ENCODE results near the gene PLS1. TPM values are rescaled to one million over a fixed set of nuclear protein-coding genes. Genes with fewer than 3 reads are reported as not detected.
"Not testable (repeated sequence)": the region's sequence is repeated elsewhere in the genome, so short reads cannot be mapped to it uniquely, and the experiment has no call there.

PLS1 gene
- total and polyA plus RNA-seq, 11 donors, result 0.80 to 3.7 (median 1.7) TPM

DNA sequence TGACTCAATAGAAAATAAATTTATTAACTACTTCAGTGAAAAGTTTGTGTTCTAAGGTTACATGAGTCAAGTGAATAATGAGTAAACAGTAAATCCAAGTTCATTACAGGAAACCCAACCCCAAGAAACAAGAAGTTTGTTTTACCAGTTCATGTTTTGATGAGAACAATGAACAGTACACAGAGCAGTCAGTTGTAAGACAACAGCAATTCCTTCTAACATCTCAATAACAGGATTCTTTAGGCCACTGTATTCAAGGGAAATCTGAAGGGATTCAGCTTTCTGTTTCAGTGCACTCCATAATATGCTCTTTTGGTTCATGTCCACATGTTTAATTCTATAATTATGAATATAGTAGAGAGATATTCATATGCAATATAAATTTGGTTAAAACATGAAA lies 36.1 kb upstream of the PLS1 start:
- no peaks in the 10 kb centered on the region for H3K4me1 ChIP-seq
- no peaks in the 10 kb centered on the region for H3K27me3 ChIP-seq
- H3K9me3 ChIP-seq, result no peaks in the 10 kb centered on the region
- no peak overlapping the region for H3K27ac ChIP-seq
- no peak for ATAC-seq
- TF ChIP-seq, protein P1, sequence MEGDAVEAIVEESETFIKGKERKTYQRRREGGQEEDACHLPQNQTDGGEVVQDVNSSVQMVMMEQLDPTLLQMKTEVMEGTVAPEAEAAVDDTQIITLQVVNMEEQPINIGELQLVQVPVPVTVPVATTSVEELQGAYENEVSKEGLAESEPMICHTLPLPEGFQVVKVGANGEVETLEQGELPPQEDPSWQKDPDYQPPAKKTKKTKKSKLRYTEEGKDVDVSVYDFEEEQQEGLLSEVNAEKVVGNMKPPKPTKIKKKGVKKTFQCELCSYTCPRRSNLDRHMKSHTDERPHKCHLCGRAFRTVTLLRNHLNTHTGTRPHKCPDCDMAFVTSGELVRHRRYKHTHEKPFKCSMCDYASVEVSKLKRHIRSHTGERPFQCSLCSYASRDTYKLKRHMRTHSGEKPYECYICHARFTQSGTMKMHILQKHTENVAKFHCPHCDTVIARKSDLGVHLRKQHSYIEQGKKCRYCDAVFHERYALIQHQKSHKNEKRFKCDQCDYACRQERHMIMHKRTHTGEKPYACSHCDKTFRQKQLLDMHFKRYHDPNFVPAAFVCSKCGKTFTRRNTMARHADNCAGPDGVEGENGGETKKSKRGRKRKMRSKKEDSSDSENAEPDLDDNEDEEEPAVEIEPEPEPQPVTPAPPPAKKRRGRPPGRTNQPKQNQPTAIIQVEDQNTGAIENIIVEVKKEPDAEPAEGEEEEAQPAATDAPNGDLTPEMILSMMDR (IDR thresholded peaks at IDR 0.05), result no peak
- no peak for TF ChIP-seq POLR2A (IDR thresholded peaks at IDR 0.05)
- intact Hi-C loops (cut with DNase I), result no loop called here
- peaks cover 0 to 100% (median 97%) of the 10 kb centered on the region in 9 donors for H3K36me3 ChIP-seq
- no peak for DNase-seq
- H3K4me3 ChIP-seq, result no peak overlapping the region

GRCh38 chr3:142563496-142563997 lies 32.6 kb upstream of the PLS1 start:
- DNase-seq (no peak), ATAC-seq (no peak)
- H3K4me3 ChIP-seq, result no peak overlapping the region
- intact Hi-C loops (cut with DNase I), result no loop called here
- no peaks in the 10 kb centered on the region for H3K4me1 ChIP-seq
- no peaks in the 10 kb centered on the region for H3K9me3 ChIP-seq
- H3K36me3 ChIP-seq, result peaks cover 0 to 81% (median 74%) of the 10 kb centered on the region in 9 donors
- TF ChIP-seq, protein P1 (IDR thresholded peaks at IDR 0.05), result no peak
- TF ChIP-seq POLR2A (IDR thresholded peaks at IDR 0.05), result no peak
- H3K27me3 ChIP-seq, result no peaks in the 10 kb centered on the region
- H3K27ac ChIP-seq, result no peak overlapping the region
- WGBS, 4 donors, result 93 to 96% (median 96%) methylated on average over 4 of the region's 4 CpGs

DNA sequence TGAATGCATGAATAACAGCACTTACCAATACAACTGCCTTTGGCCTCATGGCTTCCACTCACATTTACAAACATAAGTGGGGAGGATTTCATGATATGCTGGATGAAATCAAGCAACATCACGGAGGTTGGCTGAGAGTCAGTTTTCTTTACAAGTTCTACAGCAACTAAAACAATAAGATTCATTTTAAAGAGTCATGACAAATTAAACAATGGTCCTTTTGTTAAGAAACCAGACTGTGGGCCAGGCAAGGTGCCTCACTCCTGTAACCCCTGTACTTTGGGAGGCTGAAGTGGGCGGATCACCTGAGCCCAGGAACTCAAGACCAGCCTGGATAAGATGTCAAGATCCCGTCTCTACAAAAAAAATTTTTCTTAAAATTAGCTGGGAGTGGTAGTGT lies 30.1 kb upstream of the PLS1 start:
- Histone ChIP-seq H3K27ac (no peak overlapping the region), H3K27me3 (no peaks in the 10 kb centered on the region), H3K36me3 (peaks cover 0 to 63% (median 51%) of the 10 kb centered on the region in 9 donors), H3K4me1 (no peaks in the 10 kb centered on the region), H3K4me3 (no peak overlapping the region), H3K9me3 (no peaks in the 10 kb centered on the region)
- intact Hi-C loops (cut with DNase I), result no loop called here
- ATAC-seq (no peak), DNase-seq (no peak)
- WGBS, 4 donors, result 87 to 93% (median 92%) methylated on average over 3 of the region's 3 CpGs
- no peak for TF ChIP-seq POLR2A (IDR thresholded peaks at IDR 0.05)

DNA sequence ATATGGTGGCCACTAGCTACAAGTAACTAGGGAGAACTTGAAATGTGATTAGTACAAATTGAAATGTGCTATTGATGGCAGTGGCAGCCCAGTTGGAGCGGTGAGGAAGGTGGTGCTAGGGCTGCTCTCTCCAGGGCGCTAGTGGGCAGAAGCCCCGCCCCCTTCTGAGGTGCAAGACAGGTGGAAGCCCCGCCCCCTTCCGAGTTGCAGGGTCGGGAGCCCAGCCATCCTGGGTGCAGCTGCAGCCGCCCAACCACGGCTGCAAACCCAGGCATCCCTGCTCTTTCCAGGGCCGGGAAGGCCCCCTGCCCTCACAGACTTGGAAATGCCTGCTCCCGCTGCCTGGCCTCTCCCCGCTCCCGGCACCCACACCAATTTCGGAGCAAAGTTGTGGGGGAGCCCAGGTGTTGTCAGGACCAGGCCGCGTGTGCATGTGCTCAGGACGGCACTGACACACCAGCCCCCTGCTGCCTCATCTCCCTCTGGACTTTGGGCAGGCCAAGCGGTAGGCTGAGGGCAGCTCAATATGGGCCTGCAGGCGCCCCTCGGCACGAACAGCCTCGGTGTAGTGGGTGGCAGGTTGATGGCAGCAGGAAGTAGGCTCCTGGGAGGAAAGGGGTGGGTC lies 27.7 kb upstream of the PLS1 start:
- H3K36me3 ChIP-seq, result peaks cover 0 to 43% (median 28%) of the 10 kb centered on the region in 9 donors
- H3K4me1 ChIP-seq, result peaks cover 0 to under 1% (median 0%) of the 10 kb centered on the region in 12 donors
- DNase-seq, result no peak
- ATAC-seq, result peak in 1 of 4 donors; percentile 52
- no peak overlapping the region for H3K4me3 ChIP-seq
- no peaks in the 10 kb centered on the region for H3K9me3 ChIP-seq
- TF ChIP-seq POLR2A (IDR thresholded peaks at IDR 0.05), result no peak
- TF ChIP-seq, protein P1 (IDR thresholded peaks at IDR 0.05), result no peak
- no peak overlapping the region for H3K27ac ChIP-seq
- no peaks in the 10 kb centered on the region for H3K27me3 ChIP-seq
- 73 to 81% (median 77%) methylated on average over 16 to 21 of the region's 21 CpGs for WGBS, 4 donors
- intact Hi-C loops (cut with DNase I), result no loop called here

DNA sequence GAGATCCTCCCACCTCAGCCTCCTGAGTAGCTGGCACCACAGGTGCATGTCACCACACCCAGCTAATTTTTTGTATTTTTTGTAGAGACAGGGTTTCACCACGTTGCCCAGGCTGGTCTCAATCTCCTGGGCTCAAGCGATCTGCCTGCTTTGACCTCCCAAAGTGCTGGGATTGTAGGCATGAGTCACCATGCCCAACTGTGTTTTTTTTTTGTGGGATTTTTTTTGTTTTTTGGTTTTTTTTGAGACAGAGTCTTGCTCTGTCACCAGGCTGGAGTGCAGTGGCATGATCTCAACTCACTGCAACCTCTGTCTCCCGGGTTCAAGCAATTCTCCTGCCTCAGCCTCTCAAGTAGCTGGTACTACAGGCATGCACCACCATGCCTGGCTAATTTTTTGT lies 26.8 kb upstream of the PLS1 start:
- WGBS, 4 donors, result 96 to 98% (median 97%) methylated on average over 3 of the region's 3 CpGs
- H3K9me3 ChIP-seq; H3K27me3 ChIP-seq; ATAC-seq; H3K27ac ChIP-seq; H3K4me3 ChIP-seq; DNase-seq; intact Hi-C loops (cut with DNase I): not testable (repeated sequence)
- Histone ChIP-seq H3K4me1 (peaks cover 0 to 10% (median 0%) of the 10 kb centered on the region in 12 donors), H3K36me3 (peaks cover 0 to 34% (median 19%) of the 10 kb centered on the region in 9 donors)

GRCh38 chr3:142574223-142574622 lies 22.0 kb upstream of the PLS1 start:
- DNase-seq; H3K27me3 ChIP-seq; ATAC-seq; intact Hi-C loops (cut with DNase I); H3K4me3 ChIP-seq; H3K9me3 ChIP-seq: not testable (repeated sequence)
- H3K27ac ChIP-seq, result peak overlapping the region in 1 of 12 donors; percentile 39
- H3K4me1 ChIP-seq, result peaks cover 0 to 46% (median 17%) of the 10 kb centered on the region in 12 donors
- H3K36me3 ChIP-seq, result peaks cover 0 to 11% (median 3%) of the 10 kb centered on the region in 9 donors
- WGBS, 4 donors, result 90 to 98% (median 96%) methylated on average over 3 of the region's 3 CpGs

All from heart left ventricle (tissue), 16 donors.